SU-DHL-6 (cell line): ENCODE measurements around the gene AOX1.

Experiments
- H2AFZ ChIP-seq: fragments of 200-600 bp; sonication (generic); 2 replicates; pipeline ENCODE4 v1.6.1; 2014; ENCODE audit warnings: low read depth, mild to moderate bottlenecking, moderate library complexity, mixed read lengths, antibody characterized with exemption, low read length; ENCODE audit not compliant: severe bottlenecking
- H3F3A ChIP-seq: fragments of 200-600 bp; shearing (Covaris generic); 2 replicates; pipeline ENCODE4 v1.6.0; 2016; ENCODE audit warnings: antibody characterized with exemption, mild to moderate bottlenecking; ENCODE audit not compliant: insufficient read depth
- H3K27ac ChIP-seq: fragments of 200-600 bp; sonication (generic); 2 replicates; pipeline ENCODE4 v1.5.1; 2016; ENCODE audit warnings: low read depth, mild to moderate bottlenecking, low read length, moderate library complexity, mixed read lengths
- H3K27me3 ChIP-seq: fragments of 200-600 bp; sonication (generic), shearing (Covaris generic); 2 replicates; pipeline ENCODE4 v1.6.0; 2014; ENCODE audit warnings: mild to moderate bottlenecking, low read length
- H3K36me3 ChIP-seq: fragments of 200-600 bp; sonication (generic); 2 replicates; pipeline ENCODE4 v1.6.1; 2014; ENCODE audit warnings: mild to moderate bottlenecking, low read length, mixed read lengths
- H3K4me2 ChIP-seq: fragments of 300-600, 200-600 bp; shearing (Covaris generic), sonication (generic); 2 replicates; pipeline ENCODE4 v1.6.0; 2014; ENCODE audit warnings: low read length, low read depth, mild to moderate bottlenecking; ENCODE audit not compliant: poor library complexity, severe bottlenecking
- H3K4me3 ChIP-seq: fragments of 200-600 bp; sonication (generic); 2 replicates; pipeline ENCODE4 v1.5.1; 2014; ENCODE audit warnings: antibody characterized with exemption, low read length, mild to moderate bottlenecking, mixed read lengths; ENCODE audit not compliant: insufficient read depth, poor library complexity, severe bottlenecking
- H3K79me2 ChIP-seq: fragments of 200-600 bp; sonication (generic); 2 replicates; pipeline ENCODE4 v1.6.1; 2014; ENCODE audit warnings: mild to moderate bottlenecking, low read length, moderate library complexity; ENCODE audit not compliant: insufficient read depth
- H3K9ac ChIP-seq: fragments of 200-600 bp; sonication (generic); 2 replicates; pipeline ENCODE4 v1.7.0; 2014; ENCODE audit warnings: mild to moderate bottlenecking, low read length
- H3K9me2 ChIP-seq: fragments of 200-600 bp; sonication (generic); replicated peaks from 2 replicates; pipeline ENCODE4 v1.6.1; 2014; ENCODE audit warnings: low read length; ENCODE audit not compliant: insufficient read depth
- H3K9me3 ChIP-seq: fragments of 200-600 bp; sonication (generic); 2 replicates; pipeline ENCODE4 v1.6.1; 2014; ENCODE audit warnings: low read length, mixed read lengths; ENCODE audit not compliant: insufficient read depth
- H4K20me1 ChIP-seq: fragments of 200-600 bp; sonication (generic); 2 replicates; pipeline ENCODE4 v1.6.1; 2014; ENCODE audit warnings: low read depth, mild to moderate bottlenecking, antibody characterized with exemption, low read length, moderate library complexity, mixed read lengths
- EZH2phosphoT487 ChIP-seq: fragments of 200-600 bp; sonication (generic), shearing (Covaris generic); conservative IDR thresholded peaks from 2 replicates; pipeline ENCODE4 v1.6.1; 2018; ENCODE audit warnings: mild to moderate bottlenecking, antibody characterized with exemption, low read length, moderate library complexity, mixed read lengths
- TF ChIP-seq, protein P1 (sequence below): fragments of 200-600 bp; sonication (generic); IDR thresholded peaks from one replicate; pipeline ENCODE4 v1.5.1; 2017; ENCODE audit warnings: antibody characterized with exemption, mild to moderate bottlenecking, low read length, moderate library complexity; ENCODE audit not compliant: insufficient read depth, poor library complexity, severe bottlenecking

The AOX1 gene

DNA sequence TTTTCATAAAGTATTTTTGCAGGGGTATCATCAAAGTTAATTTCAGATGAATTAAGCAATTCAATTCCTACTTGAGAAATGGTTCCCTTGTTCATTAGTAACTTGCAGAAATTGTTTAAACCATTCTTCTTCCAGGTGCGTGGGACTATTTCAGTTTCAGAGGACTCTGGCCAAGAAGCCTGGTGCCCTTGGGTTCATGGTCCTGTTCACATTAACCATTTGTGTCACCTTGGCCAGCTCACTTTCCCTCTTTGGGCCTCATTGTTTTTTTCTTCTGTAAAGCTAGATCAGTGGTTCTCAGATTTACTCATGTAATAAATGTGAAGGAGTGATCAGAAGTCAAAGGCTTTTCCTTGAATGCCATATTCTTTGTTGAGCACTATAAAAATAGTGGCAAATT lies 113.5 kb downstream of the AOX1 start:
- no peaks in the 10 kb centered on the region for H3K27me3 ChIP-seq
- no peak overlapping the region for H2AFZ ChIP-seq
- TF ChIP-seq, protein P1, sequence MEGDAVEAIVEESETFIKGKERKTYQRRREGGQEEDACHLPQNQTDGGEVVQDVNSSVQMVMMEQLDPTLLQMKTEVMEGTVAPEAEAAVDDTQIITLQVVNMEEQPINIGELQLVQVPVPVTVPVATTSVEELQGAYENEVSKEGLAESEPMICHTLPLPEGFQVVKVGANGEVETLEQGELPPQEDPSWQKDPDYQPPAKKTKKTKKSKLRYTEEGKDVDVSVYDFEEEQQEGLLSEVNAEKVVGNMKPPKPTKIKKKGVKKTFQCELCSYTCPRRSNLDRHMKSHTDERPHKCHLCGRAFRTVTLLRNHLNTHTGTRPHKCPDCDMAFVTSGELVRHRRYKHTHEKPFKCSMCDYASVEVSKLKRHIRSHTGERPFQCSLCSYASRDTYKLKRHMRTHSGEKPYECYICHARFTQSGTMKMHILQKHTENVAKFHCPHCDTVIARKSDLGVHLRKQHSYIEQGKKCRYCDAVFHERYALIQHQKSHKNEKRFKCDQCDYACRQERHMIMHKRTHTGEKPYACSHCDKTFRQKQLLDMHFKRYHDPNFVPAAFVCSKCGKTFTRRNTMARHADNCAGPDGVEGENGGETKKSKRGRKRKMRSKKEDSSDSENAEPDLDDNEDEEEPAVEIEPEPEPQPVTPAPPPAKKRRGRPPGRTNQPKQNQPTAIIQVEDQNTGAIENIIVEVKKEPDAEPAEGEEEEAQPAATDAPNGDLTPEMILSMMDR = no peak
- TF ChIP-seq EZH2phosphoT487 = no peak
- no peak overlapping the region for H3K27ac ChIP-seq
- H3K79me2 ChIP-seq = no peaks in the 10 kb centered on the region
- no peaks in the 10 kb centered on the region for H3K9me3 ChIP-seq
- H3K9me2 ChIP-seq = no peaks in the 10 kb centered on the region
- H4K20me1 ChIP-seq = no peaks in the 10 kb centered on the region
- no peaks in the 10 kb centered on the region for H3K36me3 ChIP-seq
- no peak overlapping the region for H3K4me3 ChIP-seq
- no peak overlapping the region for H3K9ac ChIP-seq
- H3F3A ChIP-seq = peaks cover 5% of the 10 kb centered on the region; the same call in 1 of the 2 replicates
- H3K4me2 ChIP-seq = no peak overlapping the region

DNA sequence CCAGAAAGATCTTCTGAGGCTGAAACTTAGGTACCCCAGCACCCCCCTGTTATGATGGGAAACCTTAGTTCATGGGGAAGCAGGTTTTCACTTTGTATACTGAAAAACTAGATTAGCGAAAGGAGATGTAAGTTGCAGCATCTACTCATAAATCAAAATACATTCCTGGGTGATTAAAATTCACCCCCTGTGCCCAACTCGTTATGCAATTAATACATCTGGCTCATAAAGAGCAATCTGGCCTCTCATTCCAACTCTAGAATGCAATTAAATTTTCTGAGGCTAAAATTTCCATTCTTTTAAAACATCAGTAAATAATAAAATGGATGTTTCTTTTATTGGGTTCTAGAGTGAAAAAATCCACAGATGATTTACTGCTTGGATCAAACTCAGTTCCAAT lies 115.0 kb downstream of the AOX1 start:
- H3K4me3 ChIP-seq = no peak overlapping the region
- H4K20me1 ChIP-seq = no peaks in the 10 kb centered on the region
- no peak overlapping the region for H2AFZ ChIP-seq
- H3K36me3 ChIP-seq = no peaks in the 10 kb centered on the region
- no peaks in the 10 kb centered on the region for H3K9me2 ChIP-seq
- H3K27me3 ChIP-seq = no peaks in the 10 kb centered on the region
- H3K4me2 ChIP-seq = no peak overlapping the region
- H3K79me2 ChIP-seq = no peaks in the 10 kb centered on the region
- H3K9me3 ChIP-seq = no peaks in the 10 kb centered on the region
- H3K27ac ChIP-seq = no peak overlapping the region
- no peaks in the 10 kb centered on the region for H3F3A ChIP-seq
- no peak overlapping the region for H3K9ac ChIP-seq
- no peak for TF ChIP-seq EZH2phosphoT487

DNA sequence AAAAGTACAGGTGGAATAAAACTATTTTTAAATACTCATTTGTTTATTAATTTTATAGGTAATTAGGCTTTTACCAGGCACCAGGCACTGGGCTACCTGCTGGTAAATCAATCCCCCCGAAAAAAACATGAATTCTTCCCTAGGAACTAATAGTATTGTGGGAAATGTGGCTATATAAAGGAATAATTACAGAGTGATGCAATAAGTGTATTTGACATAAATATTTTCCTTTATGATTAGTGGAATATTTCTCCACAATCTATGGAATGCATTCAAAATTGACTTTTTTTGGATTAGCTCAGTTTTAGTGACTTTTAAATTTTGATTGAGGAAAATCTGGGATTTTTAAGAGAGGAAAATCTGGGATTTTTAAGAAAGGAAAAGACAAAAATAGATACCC lies 116.2 kb downstream of the AOX1 start:
- TF ChIP-seq, protein P1 = no peak
- no peak for TF ChIP-seq EZH2phosphoT487
- Histone ChIP-seq H3K36me3 (no peaks in the 10 kb centered on the region), H4K20me1 (no peaks in the 10 kb centered on the region), H3F3A (no peaks in the 10 kb centered on the region), H3K4me3 (no peak overlapping the region), H3K27me3 (no peaks in the 10 kb centered on the region), H3K4me2 (no peak overlapping the region), H3K9ac (no peak overlapping the region), H3K9me2 (no peaks in the 10 kb centered on the region), H3K27ac (no peak overlapping the region), H3K9me3 (no peaks in the 10 kb centered on the region), H2AFZ (no peak overlapping the region), H3K79me2 (no peaks in the 10 kb centered on the region)

DNA sequence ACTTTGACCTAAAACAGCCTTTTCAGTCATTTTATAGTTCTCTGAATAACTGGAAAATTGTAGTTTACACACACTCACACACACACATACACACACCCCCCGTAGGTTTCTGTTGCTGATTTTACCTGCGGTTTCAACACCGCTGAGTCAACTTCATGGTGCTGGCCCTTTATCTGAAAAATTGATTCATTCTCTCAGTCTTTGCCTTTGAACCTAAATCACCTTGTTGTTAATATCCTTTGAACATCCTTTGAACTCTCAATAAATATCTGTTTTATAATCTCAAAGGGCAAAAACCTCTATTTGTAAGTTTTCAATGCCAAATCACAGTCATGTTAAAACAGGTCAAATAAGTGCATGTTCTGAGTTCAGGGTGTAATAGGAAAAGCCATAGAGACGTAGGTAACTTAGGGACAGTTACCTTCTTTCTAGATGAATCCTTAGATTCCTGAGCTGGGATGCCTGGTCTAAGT lies 116.9 kb downstream of the AOX1 start:
- Histone ChIP-seq H2AFZ (no peak overlapping the region), H3K9me2 (no peaks in the 10 kb centered on the region), H3K27me3 (no peaks in the 10 kb centered on the region)

More for the DNA sequence above, 116.9 kb downstream of the AOX1 start:
- Histone ChIP-seq H3K9ac (no peak overlapping the region), H4K20me1 (no peaks in the 10 kb centered on the region), H3K36me3 (no peaks in the 10 kb centered on the region), H3K27ac (no peak overlapping the region), H3F3A (no peaks in the 10 kb centered on the region), H3K4me2 (no peak overlapping the region), H3K9me3 (no peaks in the 10 kb centered on the region), H3K79me2 (no peaks in the 10 kb centered on the region), H3K4me3 (no peak overlapping the region)
- TF ChIP-seq EZH2phosphoT487 = no peak
- TF ChIP-seq, protein P1 = no peak
